T1000 (cell line): ENCODE data around the gene PROSER2.

Experiments used
- DNase-seq: peaks from one replicate; lab custom pipeline; 2025; ENCODE audit warnings: mixed read lengths; lab: John Stamatoyannopoulos, UW

PROSER2 gene

DNA sequence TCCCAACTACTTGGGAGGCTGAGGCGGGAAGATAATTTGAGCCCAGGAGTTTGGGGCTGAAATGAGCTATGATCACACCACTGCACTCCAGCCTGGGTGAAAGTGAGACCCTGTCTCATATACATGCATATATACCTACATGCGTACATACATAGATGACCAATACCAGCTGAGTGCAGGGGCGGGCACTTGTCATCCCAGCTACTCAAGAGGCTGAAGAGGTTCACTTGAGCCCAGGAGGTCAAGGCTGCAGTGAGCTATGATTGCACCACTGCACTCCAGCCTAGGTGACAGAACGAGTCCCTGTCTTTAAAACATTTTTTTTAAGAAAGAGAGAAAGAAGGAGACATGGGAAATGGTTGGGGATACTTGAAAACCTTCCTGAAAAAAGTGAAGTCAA lies 17.4 kb upstream of the PROSER2 start:
- DNase-seq, result no peak

DNA sequence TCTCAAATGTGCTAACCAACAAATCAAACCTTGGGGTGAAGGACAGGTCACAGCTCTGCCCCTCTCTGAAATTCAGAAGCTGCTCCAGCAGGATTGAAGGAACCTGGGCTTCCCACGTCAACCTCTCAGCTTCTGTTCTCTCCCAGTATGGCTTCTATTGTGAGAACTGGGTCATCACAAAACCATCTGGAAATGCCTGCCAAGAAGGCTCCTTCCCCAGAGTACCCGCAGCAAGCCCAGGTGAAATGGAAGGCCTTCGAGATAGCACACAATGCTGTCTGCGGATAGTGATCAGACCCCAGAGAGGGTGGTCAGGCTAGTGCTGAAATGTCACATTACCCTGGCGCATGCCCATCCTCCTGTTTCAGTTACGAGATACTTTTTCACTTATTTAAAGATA lies 16.4 kb upstream of the PROSER2 start:
- DNase-seq, result no peak

DNA sequence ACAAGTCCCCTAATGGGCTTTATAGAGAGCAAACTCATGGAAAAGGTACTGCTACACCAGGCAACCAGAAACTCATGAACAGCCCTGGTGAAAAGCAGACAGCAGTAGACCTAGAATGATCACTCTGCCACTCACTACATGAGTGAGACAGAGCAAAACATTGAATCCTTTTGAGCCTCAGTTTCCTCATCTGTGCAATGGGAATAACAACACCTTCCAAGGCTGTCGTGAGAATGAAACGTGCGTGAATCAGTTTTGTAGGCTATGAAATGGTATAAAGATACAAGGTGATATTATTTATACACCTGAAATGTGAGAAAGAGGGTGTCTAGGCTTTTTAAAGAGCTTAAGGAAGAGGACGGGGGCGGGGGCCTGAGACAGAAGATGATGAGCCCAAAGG lies 14.3 kb upstream of the PROSER2 start:
- DNase-seq, result no peak

DNA sequence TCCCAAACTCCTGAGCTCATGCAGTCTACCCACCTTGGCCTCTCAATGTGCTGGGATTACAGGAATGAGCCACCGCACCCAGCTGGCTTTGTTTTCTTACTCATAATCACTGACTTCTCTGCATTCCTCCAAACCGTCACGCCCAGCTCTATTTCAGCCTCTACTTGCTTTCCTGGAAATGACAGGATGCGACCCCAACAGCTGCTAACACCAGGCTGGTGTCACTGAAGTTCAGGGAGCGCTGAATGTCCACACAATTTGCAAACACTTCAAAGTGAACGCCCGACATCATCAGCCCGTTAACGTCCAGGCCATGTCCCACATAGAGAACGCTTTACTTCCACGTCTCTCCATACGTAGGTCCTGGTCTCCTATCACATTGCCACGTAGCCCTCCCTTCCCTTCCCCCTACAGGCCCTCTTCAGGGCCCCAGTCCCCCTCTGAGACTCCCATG lies 12.8 kb upstream of the PROSER2 start:
- no peak for DNase-seq

DNA sequence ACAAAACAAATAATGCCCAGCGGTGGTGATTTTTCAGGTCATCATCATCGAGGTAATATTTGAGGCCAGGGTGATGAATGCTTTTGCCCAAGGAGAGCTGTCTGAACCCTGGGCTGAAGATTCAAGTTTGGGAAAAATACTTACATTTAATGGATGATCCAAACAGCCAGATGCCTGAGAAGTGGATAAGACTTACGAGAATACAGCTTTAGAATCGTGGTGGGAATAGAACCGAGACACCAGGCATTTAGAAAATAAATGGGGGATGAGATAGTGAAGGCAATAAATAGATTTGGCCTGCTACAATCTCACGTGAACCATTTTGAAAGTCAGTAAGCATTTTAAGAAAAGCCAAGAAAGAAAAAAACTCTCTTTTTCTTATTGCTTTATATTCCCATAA lies 12.2 kb upstream of the PROSER2 start:
- DNase-seq, result no peak

DNA sequence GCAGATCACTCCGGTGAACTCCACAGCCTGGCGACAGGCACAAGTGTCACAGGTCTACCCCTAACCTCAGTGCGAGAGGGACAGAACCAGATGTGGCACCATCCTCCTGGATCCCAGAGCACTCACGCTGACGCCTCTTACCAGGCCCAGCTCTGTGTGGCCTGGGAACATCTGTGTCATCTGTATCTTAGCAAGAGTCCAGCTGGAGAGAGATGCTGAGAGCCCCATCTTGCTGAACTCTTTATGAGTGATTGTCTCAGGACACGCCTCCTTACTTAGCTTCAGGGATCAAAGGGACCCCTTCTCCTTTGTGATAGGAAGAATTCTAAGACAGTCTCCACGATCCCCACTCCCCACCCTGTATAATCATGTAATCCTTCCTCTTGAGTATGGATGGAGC lies 10.0 kb upstream of the PROSER2 start:
- DNase-seq, result no peak

DNA sequence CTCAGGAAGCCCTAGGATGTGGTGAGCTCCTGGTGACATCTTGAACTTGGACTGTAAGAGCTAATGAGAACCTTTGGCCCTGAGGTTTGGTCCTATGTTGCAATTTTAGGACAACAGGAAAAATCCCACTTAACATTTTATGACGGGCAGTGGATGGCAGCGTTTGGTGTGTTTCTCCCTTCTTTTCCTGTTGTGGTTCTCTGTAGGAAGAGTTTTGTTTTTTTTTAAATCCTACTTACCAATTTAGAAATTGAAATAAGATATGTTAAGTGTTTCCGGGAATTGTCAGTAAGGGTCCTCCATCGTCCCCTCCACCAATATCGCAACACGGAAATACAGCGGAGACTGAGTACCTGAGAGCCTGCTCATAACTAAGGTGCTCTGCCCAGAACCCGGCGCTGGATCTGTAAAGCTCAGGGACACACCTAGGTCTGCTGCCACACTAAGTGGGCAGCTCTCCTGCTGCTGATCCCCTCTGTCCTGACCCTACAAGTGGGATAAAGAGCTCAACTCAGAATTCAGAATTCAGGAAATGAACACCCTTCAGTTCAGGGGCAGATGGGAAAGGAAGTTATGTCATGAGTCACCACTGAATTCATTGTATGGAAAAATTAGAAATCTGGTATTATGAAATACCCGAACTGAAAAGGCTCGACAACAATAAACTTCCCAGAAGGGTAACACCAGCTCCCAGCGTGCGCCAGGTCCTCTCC lies 9.1 kb upstream of the PROSER2 start:
- DNase-seq, result no peak

DNA sequence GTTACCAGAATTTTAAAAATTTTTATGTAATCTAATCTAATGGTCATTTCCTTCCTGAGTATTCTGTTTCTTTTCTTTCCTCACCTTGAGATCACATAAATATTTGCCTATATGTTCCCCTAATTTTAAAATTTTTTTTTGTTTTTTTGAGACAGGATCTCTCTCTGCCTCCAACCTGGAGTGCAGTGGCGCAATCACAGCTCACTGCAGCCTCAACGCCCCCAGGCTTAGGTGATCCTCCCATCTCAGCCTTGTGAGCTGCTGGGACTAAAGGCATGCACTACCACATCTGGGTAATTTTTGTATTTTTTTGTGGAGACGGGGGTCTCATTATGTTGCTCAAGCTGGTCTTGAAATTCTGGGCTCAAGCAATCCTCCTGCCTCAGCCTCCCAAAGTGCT lies 4.1 kb upstream of the PROSER2 start:
- DNase-seq, result no peak

DNA sequence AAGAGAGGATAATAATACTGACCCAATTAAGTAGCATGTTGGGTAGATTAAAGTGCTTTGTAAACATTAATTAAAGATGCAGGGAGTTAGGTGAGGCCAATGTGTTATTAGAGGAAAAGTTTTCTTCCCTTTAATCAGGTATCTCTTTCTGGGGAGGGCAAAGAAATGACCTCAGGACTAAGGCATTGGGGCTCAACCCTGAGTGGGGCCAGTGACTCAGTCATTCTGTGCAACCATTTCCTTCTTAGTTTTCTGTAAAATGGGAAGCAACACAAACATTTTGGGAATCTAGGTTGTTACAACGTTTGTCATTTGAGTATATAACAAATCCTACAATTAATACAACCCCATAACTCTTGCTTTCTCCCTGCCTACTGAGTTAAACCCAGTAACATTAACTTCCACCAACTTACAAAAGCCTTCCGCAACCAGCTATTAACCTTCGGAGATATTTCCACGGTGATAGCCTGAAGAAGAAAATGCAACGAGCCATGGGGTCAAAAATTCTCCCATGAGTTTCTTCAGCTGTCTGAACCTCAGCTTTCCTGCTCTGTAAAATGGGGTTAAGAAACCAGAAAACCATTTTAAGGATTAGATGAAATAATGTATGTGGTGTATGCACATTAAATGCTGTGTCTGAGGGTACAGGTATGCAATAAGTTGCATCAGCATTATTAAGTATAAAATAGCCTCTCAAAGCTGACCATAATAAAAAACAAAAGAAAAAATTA lies 965 bp upstream of the PROSER2 start:
- DNase-seq, result no peak

DNA sequence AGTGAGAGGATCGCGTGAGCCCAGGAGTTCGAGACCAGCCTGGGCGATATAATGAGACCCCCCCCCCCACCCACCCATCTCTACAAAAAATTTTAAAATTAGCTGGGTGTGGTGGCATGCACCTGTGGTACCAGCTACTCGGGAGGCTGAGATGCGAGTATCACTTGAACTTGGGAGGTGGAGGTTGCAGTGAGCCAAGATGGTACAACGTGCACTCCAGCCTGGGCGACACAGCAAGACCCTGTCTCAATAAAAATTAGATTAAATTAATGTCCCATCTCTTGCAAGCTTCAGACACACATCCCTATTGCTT lies 391 bp upstream of the PROSER2 start:
- no peak for DNase-seq

DNA sequence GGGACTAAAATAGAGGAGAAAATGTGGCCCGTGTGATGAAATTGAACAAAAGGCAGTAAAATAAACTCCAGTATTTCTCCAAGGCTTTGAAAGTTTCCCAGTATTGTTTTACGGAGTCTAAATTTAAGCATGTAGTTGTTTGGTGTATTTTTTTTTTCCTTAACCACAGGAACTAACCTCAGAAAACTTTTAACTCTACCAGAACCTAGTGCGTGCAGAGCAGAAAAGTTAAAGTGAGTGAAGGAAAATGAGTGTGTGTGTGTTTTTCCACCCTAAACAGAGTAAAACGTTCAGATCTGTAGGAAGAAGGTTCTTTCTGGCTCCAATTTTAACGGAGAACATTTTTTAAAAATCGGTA lies 812 bp downstream of the PROSER2 start:
- DNase-seq, result no peak

DNA sequence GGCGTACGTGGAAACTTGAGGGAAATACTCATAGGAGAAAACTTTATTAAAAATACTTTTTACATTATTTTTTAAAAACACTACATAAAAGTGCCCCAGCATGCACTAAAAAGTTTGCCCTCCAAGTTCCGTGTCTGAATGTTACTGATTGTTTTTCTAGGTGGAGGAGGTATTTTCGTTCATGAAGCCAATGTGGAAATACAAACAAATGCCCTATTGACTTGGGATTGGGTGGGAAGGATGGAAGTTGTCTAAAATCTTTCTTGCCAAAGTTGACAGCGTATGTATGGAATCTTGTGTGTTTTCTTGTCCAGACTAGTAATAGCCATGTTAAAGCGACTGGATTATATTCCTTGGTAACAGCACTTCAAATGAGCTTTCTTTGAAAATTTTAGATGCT lies 1.2 kb downstream of the PROSER2 start:
- no peak for DNase-seq

DNA sequence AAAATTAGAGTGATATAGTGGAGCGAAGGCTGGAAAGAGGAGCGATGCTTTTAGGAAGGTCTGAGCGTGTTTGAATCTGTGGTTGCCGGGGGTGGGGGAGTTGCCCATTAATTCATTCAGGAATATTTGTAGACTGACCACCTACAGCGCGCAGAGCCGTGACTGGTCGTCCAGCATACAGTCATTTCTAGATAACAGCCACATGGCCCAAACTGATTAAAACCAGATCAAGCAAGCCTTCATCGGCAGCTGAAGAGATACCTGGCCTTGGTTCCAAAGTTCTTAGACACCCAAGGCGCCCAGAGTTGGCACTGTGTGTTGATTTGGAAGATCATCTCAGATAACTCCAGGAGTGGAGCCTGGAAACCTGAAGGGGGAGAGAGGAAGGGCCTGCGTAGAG lies 1.7 kb downstream of the PROSER2 start:
- DNase-seq, result no peak

DNA sequence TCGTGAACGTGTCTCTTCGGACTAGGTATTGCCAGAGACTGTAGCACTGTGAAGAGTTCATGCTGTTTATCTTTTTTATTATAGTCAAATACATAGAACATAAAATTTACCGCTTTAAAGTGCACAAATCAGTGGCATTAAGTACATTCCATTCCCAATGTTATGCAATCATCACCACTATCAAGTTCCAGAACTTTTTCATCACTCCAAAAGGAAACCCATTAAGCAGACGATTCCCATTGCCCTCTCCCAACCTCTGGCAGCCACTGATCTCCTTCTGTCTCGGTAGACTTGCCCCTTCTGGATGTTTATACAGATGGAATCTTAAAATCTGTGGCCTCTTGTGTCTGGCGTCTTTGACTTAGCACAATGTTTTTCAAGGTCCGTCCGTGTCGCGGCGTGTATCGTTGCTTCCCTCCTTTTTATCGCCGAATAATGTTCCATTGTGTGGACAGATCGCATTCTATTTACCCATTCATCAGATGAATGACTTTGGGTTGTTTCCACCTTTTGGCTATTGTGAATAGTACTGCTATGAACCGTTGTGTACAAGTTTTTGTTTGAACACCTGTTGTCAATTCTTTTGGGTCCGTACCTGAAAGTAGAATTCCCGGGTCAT lies 2.7 kb downstream of the PROSER2 start:
- DNase-seq, result no peak

DNA sequence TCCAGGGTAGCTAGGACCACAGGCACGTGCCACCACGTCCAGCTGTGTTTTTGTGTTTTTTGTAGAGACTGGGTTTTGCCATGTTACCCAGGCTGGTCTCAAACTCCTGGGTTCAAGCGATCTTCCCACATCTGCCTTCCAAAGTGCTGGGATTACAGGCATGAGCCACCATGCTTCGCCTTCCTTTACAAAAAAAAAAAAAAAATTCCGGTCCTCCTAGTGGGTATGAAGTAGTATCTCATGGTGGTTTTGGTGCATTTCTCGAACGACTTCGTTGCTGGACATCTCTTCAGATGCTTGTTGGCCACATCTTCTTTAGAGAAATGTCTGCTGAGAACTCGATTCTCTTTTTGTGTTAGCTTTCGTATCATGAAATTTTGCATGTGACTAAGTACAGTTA lies 3.9 kb downstream of the PROSER2 start:
- no peak for DNase-seq

DNA sequence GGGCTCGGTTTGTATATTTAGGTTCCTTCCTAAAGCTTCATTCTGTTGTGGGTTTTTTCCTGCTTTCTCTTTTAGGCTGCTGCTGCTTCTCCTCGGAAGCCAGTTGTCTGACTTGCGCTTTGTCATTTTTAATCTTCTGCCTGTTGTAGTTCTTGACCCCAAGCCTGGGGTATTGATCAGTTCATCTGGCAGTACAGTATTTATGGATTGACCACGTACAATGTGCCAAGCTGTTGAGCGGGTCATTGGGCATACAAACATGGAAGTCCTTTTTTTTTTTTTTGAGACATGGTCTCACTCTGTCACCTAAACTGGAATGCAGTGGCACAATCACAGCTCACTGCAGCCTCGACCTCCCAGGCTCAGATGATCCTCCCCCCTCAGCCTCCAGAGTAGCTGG lies 4.3 kb downstream of the PROSER2 start:
- DNase-seq, result no peak

DNA sequence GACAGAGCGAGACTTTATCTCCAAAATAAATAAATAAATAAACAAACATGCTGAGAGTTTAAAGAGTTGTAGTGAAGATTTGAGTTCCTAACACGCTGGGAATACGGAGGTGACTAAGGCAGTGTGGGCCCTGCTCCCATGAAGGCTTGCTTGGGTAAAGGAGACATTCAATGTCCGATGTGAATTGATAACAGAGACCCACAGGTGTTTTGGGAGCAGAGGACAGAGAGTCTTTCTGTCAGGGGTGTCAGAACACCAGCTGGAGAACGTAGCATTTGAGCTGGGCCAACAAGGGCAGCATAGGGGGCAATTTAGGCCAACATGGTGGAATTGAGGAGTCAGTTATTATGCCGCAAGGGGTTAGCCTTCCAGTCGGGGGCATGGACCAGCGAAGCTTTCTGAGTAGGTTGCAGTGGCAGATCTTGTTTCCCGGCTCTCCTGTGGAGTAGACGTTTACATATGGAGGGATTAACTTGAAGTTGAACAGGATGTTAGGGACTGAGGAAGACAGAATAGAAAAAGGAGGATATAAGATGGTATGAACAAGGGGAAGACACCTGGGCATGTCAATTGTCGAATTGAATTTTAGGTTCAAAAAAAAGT lies 5.6 kb downstream of the PROSER2 start:
- DNase-seq, result no peak

DNA sequence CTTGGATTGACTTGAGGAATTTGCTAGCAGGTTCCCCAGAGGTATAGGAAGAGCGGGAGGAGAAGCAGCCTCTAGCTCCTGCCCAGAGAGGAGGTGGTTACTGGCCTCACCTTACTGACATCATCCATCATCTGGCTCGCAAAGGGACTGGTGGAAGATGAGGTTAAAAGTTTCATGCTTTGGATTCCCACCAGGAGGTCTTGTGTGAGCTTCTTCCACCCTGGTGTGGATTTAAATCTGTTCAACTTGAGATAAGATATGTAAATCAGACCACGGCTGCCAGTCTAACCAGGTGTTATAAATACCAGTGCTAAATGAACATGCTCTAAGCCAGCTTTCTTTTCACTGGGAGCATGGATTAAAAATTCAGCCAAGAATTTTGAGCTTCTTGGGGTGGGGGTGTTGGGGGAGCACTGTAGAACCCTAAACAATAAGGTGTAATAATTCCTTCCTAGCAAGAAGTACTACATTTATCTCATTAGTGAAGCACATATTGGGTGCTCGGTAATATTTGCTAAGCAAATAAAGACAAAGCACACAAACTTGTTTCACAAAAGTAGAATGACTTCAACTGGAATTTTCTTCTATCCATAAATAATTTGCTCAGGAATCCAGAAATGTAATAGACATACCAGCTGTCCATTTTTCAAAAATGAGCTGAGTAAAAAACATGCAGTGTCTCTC lies 7.8 kb downstream of the PROSER2 start:
- DNase-seq, result no peak

DNA sequence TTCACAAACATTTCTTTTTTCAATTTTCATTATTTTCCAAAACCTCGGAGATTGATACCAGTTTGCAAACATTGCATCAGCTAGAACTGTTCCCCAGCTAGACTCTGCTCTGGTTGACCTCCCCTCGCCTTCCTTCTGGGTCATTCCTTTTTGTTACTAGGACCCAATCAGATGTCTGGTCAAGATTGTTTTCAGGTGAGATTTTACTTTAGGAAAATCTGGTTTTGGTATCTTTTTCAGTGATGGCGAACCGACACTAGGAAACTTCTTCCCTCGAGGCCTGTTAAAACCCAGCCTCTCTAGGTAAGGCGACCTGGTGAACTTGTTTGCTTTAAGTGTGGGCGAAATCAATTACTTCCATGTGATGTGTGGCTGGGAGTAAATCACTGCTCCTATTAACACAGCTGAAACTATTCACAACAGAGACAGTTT lies 8.4 kb downstream of the PROSER2 start:
- no peak for DNase-seq

DNA sequence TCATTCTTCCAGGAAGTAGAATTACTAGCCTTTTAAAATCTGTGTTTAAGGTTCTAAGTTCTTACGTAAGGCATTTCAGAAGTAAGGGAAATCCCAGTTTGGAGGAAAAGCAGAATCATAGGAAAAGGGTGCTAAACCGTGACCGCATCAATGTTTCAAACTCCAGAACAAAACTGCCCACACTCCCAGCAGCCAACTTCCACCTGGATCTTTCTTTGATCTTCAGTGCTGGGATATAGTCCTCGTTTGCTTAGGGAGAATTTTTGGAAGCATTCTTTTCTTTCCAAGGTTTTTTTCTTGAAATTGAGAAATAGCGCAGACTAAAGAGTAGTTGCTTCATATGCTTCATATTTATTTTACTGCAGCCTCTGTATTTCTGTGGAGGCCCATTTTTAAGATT lies 8.9 kb downstream of the PROSER2 start:
- DNase-seq, result no peak

DNA sequence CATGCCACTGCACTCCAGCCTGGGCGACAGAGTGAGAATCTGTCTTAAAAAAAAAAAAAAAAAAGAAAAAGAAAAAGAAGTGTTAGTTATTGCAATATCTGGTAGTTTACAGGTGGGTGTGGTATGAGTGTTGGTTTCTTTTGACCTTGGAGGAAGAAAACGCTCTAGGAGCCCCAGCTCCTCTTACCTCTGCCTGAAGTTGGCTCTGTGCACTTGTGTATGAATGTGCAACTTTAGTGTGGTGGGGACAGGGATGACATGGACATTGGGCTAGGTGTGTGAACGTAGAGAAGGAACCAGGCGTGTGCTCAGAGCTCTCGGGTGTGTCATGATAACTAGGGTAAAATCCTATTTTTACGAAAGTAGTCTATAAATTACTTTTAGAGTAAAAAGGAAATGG lies 11.9 kb downstream of the PROSER2 start:
- no peak for DNase-seq

DNA sequence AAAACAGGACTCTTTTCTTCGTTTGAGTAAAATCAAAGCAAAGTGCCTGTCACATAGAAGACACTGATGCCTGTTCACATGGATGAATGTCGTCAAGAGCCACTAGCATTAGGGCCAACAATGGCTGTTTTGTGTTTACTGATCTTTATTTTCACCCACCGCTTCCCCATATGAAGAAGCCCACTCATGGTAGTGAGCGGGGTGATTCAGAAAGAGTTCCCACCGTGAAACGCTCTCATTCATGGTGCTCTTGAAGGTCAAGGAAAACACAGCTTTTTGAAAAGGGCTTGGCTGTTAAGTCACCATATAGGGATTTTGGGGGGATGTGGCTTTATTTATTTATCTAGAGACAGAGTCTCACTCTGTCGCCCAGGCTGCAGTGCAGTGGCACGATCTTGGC lies 12.5 kb downstream of the PROSER2 start:
- DNase-seq, result no peak
